Common myeloid progenitor, CD34-positive (primary cell): ENCODE results near the gene RIIAD1.
A peak's percentile ranks its signal among the peaks of the same experiment; 100 is the strongest.
"Not testable (repeated sequence)": the region's sequence is repeated elsewhere in the genome, so short reads cannot be mapped to it uniquely, and the experiment has no call there.

ENCODE experiments used
- CTCF ChIA-PET: fragments of 350-600 bp; sonication (Branson Sonifier 250); formaldehyde crosslinking; loops from one replicate; lab custom pipeline; 2021; ENCODE audit warnings: antibody characterized with exemption; lab: Charles Lee
- POLR2A ChIA-PET: fragments of 350-600 bp; sonication (Branson Sonifier 250); formaldehyde crosslinking; loops from one replicate; lab custom pipeline; 2021; ENCODE audit warnings: antibody characterized with exemption; lab: Charles Lee
- DNase-seq, 3 donors: peaks; one replicate each; pipeline versions ENCODE4 v3.0.0 to v3.0.0-alpha.2; 2013
- H3K27ac ChIP-seq, 2 experiments: 1 replicate in 1 of 2; 2 replicates in 1 of 2; pipeline ENCODE4 v1.7.0; 2013; ENCODE audit warnings: inconsistent platforms in 2 of 2, low read length in 2 of 2, mild to moderate bottlenecking in 2 of 2, low read depth in 1 of 2, moderate library complexity in 1 of 2; ENCODE audit not compliant: severe bottlenecking in 2 of 2, insufficient read depth in 1 of 2, poor library complexity in 1 of 2
- H3K27me3 ChIP-seq, 5 experiments: replicated peaks in 2 of 5; 1 replicate in 3 of 5; 2 replicates in 2 of 5; pipeline versions ENCODE4 v1.6.1 to v1.7.0; 2013; ENCODE audit warnings: low read length in 4 of 5, mild to moderate bottlenecking in 2 of 5, moderate library complexity in 2 of 5, inconsistent platforms in 1 of 5; ENCODE audit not compliant: insufficient read depth in 5 of 5, control insufficient read depth in 4 of 5
- H3K36me3 ChIP-seq, 4 experiments: 1 replicate in 2 of 4; 2 replicates in 2 of 4; pipeline versions ENCODE4 v1.6.1 to v1.7.0; 2013; ENCODE audit warnings: low read length in 3 of 4, control low read depth in 1 of 4, mild to moderate bottlenecking in 1 of 4; ENCODE audit not compliant: control insufficient read depth in 4 of 4, insufficient read depth in 4 of 4
- H3K4me1 ChIP-seq, 4 experiments: 1 replicate in 3 of 4; 2 replicates in 1 of 4; pipeline versions ENCODE4 v1.6.1 to v1.7.1; 2013; ENCODE audit warnings: low read length in 3 of 4, mild to moderate bottlenecking in 3 of 4, control low read depth in 1 of 4, inconsistent platforms in 1 of 4, moderate library complexity in 1 of 4; ENCODE audit not compliant: control insufficient read depth in 4 of 4, insufficient read depth in 4 of 4; ENCODE audit errors: control extremely low read depth in 1 of 4
- H3K4me3 ChIP-seq, 7 experiments: 1 replicate in 4 of 7; 2 replicates in 3 of 7; pipeline versions ENCODE4 v1.5.1 to v1.7.0; 2013; ENCODE audit warnings: mild to moderate bottlenecking in 7 of 7, low read length in 6 of 7, moderate library complexity in 6 of 7, inconsistent platforms in 2 of 7, low read depth in 2 of 7, control low read depth in 1 of 7; ENCODE audit not compliant: insufficient read depth in 4 of 7, control insufficient read depth in 1 of 7; ENCODE audit errors: extremely low read depth in 1 of 7
- H3K9me3 ChIP-seq, 5 experiments: 1 replicate in 4 of 5; 2 replicates in 1 of 5; pipeline versions ENCODE4 v1.6.1 to v1.7.1; 2013; ENCODE audit warnings: low read length in 4 of 5, mild to moderate bottlenecking in 2 of 5, inconsistent platforms in 1 of 5, low read depth in 1 of 5, moderate library complexity in 1 of 5; ENCODE audit not compliant: control insufficient read depth in 4 of 5, insufficient read depth in 2 of 5; ENCODE audit errors: control extremely low read depth in 1 of 5
- WGBS: methylation state at CpG from one replicate; pipeline ENCODE4 v1.1.5; 2013; ENCODE audit not compliant: insufficient coverage; 5-methylcytosine and 5-hydroxymethylcytosine counted together

RIIAD1 gene

DNA sequence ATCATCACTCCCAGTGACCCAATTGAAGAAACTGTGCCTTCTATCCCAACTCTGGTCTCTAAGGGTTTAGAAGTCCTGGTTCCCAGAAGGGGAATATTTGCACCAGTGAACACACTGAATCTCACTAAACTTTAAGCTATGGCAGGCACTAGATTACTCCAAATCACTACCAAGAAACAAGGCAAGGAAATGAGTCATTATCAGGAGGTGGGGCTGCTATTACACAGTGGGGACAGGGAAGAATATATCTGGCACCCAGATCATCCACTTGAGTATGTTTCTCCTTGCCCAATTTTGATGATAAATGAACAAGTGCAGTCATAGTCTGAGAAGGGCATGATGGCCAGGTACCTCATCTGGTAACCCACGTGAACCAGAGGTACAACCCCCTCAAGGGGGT is 35.0 kb downstream of the RIIAD1 start:
- ChIA-PET POLR2A (no interaction called here), CTCF (interaction anchor here (1.2 kb wide), 1 partner anchor 139 kb away, joined by 3 read pairs; no protein-coding TSS in a partner anchor)
- no CpG with 5 or more reads among the region's 1 CpG for WGBS
- H3K36me3 ChIP-seq = peaks cover 9 to 37% (median 21%) of the 10 kb centered on the region in 4 experiments
- no peak overlapping the region for H3K27ac ChIP-seq
- no peaks in the 10 kb centered on the region for H3K9me3 ChIP-seq
- H3K27me3 ChIP-seq = no peaks in the 10 kb centered on the region
- no peaks in the 10 kb centered on the region for H3K4me1 ChIP-seq
- no peak overlapping the region for H3K4me3 ChIP-seq
- no peak for DNase-seq

DNA sequence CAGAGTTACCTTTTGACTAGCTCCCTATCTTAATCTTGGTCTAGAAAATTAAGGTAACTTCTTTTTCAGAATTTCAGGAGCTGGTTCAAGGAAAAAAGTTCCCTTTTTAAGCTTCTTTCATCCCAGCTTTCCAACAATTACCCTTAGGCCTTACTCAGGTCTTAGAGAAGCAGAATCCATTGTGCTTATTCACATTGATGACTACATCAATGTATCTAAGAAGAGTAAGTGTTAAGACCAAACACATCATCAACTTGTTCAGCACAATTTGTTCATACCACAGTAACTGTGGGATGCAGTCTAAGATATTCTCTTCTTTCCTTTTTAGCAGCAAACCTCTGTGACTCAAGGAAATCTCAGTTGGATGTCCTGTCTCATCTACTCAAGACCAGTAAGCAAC is 37.9 kb downstream of the RIIAD1 start:
- no peak for DNase-seq
- peaks cover 5 to 19% (median 14%) of the 10 kb centered on the region in 4 experiments for H3K4me1 ChIP-seq
- H3K4me3 ChIP-seq = no peak overlapping the region
- POLR2A ChIA-PET = interaction anchor here (0.6 kb wide), 1 partner anchor 420 kb away, joined by 8 read pairs; no protein-coding TSS in a partner anchor
- no peak overlapping the region for H3K27ac ChIP-seq
- CTCF ChIA-PET = no interaction called here
- no peaks in the 10 kb centered on the region for H3K27me3 ChIP-seq
- peaks cover 9 to 46% (median 29%) of the 10 kb centered on the region in 4 experiments for H3K36me3 ChIP-seq
- H3K9me3 ChIP-seq = no peaks in the 10 kb centered on the region

DNA sequence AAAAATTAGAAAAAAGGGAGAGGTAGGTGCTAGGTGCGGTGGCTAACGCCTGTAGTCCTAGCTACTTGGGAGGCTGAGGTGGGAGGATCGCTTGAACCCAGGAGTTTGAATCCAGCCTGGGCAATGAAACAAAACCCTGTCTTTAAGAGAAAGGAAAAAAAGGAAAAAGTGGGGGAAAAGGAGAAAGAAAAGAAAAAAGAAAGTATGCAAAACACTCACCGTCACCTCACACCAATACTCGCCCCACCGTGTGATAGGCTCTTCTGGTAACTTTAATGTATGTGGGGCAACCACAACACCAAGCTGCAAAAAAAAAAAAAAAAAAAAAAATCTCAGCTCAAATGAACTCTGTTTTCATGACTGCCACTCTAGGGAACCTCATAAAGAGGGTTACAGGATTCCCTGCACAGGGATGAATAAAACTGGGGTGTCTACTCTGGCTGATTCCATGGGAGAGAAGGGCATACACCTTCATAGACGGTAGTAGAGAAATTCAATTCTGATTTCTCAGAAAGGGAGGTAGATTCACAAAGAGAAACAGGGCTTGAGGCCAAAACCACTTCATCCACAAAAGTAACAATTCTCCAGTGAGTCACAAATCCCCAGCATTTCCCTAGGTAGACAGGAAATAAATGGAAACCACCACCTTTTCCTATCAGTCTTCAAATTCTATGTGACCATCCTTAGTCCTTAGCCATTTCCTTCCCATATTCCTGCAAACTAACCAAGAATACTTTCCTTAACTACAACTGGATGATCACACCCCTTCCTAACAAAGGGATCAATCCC is 39.5 kb downstream of the RIIAD1 start:
- 100% methylated on average over 5 of the region's 7 CpGs for WGBS
- Histone ChIP-seq H3K4me3 (no peak overlapping the region), H3K36me3 (peaks cover 9 to 46% (median 29%) of the 10 kb centered on the region in 4 experiments), H3K9me3 (no peaks in the 10 kb centered on the region), H3K27ac (no peak overlapping the region), H3K27me3 (no peaks in the 10 kb centered on the region), H3K4me1 (peaks cover 5 to 20% (median 16%) of the 10 kb centered on the region in 4 experiments)
- no peak for DNase-seq
- POLR2A ChIA-PET = interaction anchor here (0.6 kb wide), 2 partner anchors 14 to 178 kb away, joined by 3 to 7 read pairs; no protein-coding TSS in a partner anchor
- CTCF ChIA-PET = interaction anchor here (1.3 kb wide), 1 partner anchor 33 kb away, joined by 4 read pairs; no protein-coding TSS in a partner anchor

DNA sequence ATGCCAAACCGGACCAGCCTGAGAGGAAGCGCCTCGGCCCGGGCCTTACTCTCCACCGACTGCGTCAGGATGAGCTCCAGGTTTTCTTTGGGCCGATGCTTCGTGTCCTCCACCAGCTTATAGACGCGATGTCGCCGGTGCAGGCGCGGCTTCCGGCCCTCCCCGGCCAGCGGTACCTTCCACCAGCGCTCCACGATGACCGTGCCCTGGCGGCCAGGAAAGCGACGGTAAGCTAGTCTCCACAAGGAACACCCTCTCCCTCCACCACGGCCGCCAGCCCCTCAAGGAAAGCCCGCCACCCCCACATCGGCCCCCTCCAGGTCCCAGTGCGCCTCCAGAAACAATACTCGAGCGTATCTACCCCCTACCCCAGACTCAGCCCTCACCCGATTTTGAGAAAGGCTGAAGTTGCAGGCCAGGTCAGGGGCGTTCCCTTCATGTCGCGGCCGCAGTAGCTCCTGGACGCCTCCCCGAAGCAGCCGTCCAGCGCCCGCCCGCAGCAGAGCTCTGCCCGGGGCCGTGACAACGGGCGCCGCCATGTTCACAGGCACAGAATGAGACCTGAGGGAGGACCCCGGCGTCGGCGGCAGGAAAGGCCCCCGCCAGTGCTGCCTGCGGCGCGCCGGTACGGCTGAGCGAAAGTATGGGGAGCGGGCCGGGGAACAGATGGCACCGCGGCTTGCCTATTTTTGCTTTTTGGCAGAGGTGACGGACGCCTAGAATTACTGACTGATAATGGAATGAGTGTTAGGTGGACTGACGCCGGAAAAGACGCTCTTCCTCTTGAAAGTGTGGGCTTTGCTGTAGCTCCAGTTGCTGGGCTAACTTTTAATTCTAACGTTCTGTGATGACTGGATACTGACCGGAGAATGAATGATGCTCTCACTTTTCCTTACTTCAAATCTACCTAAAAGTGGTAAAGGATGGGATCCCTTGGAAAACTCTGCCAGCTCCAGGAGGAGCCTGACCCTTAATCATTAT is 41.9 kb downstream of the RIIAD1 start, which contains the start of gene MRPL9:
TSS of gene MRPL9 (minus strand) at position 556 of the 981 bp plus-strand sequence. CDS start at position 539, 17 bp downstream.
- WGBS = 0% methylated on average over 45 of the region's 68 CpGs
- H3K27me3 ChIP-seq = no peaks in the 10 kb centered on the region
- H3K4me1 ChIP-seq = peaks cover 5 to 20% (median 16%) of the 10 kb centered on the region in 4 experiments
- peaks cover 5 to 35% (median 27%) of the 10 kb centered on the region in 4 experiments for H3K36me3 ChIP-seq
- peak within 1 kb of the TSS; percentile 71 to 92 (median 87) for H3K4me3 ChIP-seq
- CTCF ChIA-PET = interaction anchor here (1.1 to 2.6 kb wide), 8 partner anchors 10 to 231 kb away, joined by 3 to 8 read pairs (median 4); partner anchors contain the start of gene TDRKH
- POLR2A ChIA-PET = interaction anchor here (0.6 to 1.2 kb wide), 3 partner anchors 27 to 58 kb away, joined by 3 to 4 read pairs (median 4); partner anchors contain the start of gene TDRKH
- peak; percentile 79 to 87 (median 82) for DNase-seq
- H3K27ac ChIP-seq = peak within 1 kb of the TSS; percentile 69 to 90
- H3K9me3 ChIP-seq = no peaks in the 10 kb centered on the region

DNA sequence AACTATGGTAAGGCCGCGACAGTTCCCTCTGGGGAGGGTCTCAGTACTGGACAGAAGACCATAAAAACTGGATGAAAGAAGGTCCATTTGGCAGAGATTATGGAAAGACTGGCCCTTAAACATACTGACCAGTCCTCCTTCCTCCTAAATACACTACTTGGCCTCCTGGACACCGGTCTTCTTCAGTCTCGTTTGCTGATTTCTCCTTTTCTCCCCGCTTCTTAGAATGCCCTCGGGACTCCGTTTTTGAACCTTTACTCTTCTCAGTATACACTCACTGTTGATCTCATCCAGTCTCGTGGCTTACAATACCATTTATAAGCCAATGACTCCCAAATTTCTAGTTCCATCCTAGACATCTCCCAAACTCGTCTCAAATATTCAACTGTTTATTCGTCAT is 42.7 kb downstream of the RIIAD1 start:
- peak in 2 of 3 donors; percentile 2 for DNase-seq
- Histone ChIP-seq H3K36me3 (peaks cover 5 to 30% (median 25%) of the 10 kb centered on the region in 4 experiments), H3K4me3 (peak overlapping the region in 6 of 7 experiments; percentile 86 to 92 (median 88)), H3K27me3 (no peaks in the 10 kb centered on the region), H3K9me3 (no peaks in the 10 kb centered on the region), H3K4me1 (peaks cover 5 to 20% (median 16%) of the 10 kb centered on the region in 4 experiments), H3K27ac (peak overlapping the region; percentile 69 to 90)
- WGBS = 73% methylated on average over 10 of the region's 10 CpGs
- ChIA-PET CTCF (interaction anchor here (1.2 to 2.6 kb wide), 6 partner anchors 9 to 232 kb away, joined by 3 to 8 read pairs (median 4); partner anchors contain the start of gene TDRKH), POLR2A (no interaction called here)

DNA sequence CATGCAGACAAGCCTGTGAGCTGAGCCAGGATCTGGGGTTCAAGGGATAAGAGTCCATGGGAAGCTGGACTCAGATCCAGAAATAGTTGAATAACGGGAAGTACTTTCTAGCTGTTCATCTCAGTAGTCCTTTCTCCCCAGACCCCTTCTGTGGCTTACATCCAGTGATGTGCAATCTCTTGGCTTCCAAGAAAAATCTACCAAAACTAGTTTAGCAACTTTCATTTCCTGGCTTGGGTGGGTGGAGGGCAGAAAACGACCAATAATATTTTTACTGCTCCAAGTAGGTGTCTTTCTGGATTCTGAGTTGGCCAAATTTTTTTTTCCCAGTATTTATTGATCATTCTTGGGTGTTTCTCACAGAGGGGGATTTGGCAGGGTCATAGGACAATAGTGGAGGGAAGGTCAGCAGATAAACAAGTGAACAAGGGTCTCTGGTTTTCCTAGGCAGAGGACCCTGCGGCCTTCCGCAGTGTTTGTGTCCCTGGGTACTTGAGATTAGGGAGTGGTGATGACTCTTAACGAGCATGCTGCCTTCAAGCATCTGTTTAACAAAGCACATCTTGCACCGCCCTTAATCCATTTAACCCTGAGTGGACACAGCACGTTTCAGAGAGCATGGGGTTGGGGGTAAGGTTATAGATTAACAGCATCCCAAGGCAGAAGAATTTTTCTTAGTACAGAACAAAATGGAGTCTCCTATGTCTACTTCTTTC is 47.2 kb downstream of the RIIAD1 start:
- 100% methylated on average over 1 of the region's 7 CpGs for WGBS
- H3K4me1 ChIP-seq, DNase-seq, H3K27me3 ChIP-seq, POLR2A ChIA-PET, H3K27ac ChIP-seq, H3K36me3 ChIP-seq, H3K9me3 ChIP-seq, CTCF ChIA-PET, H3K4me3 ChIP-seq: not testable (repeated sequence)
